Glutamatergic neuron (in vitro differentiated cells): ENCODE results near the gene SEC61A1. TPM values are rescaled to one million over a fixed set of nuclear protein-coding genes. Genes with fewer than 3 reads are reported as not detected.

ENCODE experiments used
- DNase-seq: peaks from one replicate; pipeline ENCODE4 v3.0.0; 2022
- H3K27ac Mint-ChIP-seq: one replicate; pipeline ENCODE4 v1.8.0; 2020; ENCODE audit warnings: mild to moderate bottlenecking, mixed read lengths, inconsistent platforms; ENCODE audit not compliant: unreplicated experiment
- H3K27me3 Mint-ChIP-seq: one replicate; pipeline ENCODE4 v1.8.0; 2020; ENCODE audit warnings: mild to moderate bottlenecking, moderate library complexity, mixed read lengths, inconsistent platforms; ENCODE audit not compliant: unreplicated experiment
- H3K36me3 Mint-ChIP-seq: one replicate; pipeline ENCODE4 v1.8.0; 2020; ENCODE audit warnings: mild to moderate bottlenecking, mixed read lengths, inconsistent platforms; ENCODE audit not compliant: unreplicated experiment
- H3K4me1 Mint-ChIP-seq: one replicate; pipeline ENCODE4 v1.8.0; 2020; ENCODE audit warnings: mild to moderate bottlenecking, low read depth, mixed read lengths, inconsistent platforms; ENCODE audit not compliant: unreplicated experiment
- H3K4me3 Mint-ChIP-seq: one replicate; pipeline ENCODE4 v1.8.0; 2020; ENCODE audit warnings: mild to moderate bottlenecking, mixed read lengths, inconsistent platforms; ENCODE audit not compliant: unreplicated experiment
- H3K9me3 Mint-ChIP-seq: one replicate; pipeline ENCODE4 v1.8.0; 2020; ENCODE audit warnings: mild to moderate bottlenecking, moderate library complexity, mixed read lengths, inconsistent platforms; ENCODE audit not compliant: unreplicated experiment
- total RNA-seq: library from RNA; stranded (reverse); fragmentation: NEBNext Ultra II Directional; extraction: Animal tissue kit (Norgen Biotek cat#: 25700); gene quantifications from one replicate; pipeline ENCODE4 v1.2.1, GENCODE V29; 2021; ENCODE audit not compliant: unreplicated experiment
- TF ChIP-seq, protein P1 (sequence below): fragments of 200-600 bp; sonication (generic); IDR thresholded peaks from one replicate; pipeline ENCODE4 v1.5.0; 2021; ENCODE audit not compliant: partially characterized antibody, unreplicated experiment

SEC61A1 gene
- total RNA-seq, 1 donor from 2014 or later: 201 TPM

GRCh38 chr3:128063865-128064264, 11.6 kb downstream of the SEC61A1 start:
- no peak for DNase-seq
- Mint-ChIP-seq H3K36me3 (peaks cover 35% of the 10 kb centered on the region), H3K4me3 (no peak overlapping the region)

GRCh38 chr3:128064962-128065361, 12.7 kb downstream of the SEC61A1 start:
- no peak for DNase-seq
- Mint-ChIP-seq H3K4me3 (no peak overlapping the region), H3K27ac (no peak overlapping the region), H3K27me3 (peaks cover 5% of the 10 kb centered on the region), H3K36me3 (peaks cover 35% of the 10 kb centered on the region), H3K9me3 (peaks cover 9% of the 10 kb centered on the region), H3K4me1 (peaks cover 23% of the 10 kb centered on the region)
- TF ChIP-seq, protein P1, sequence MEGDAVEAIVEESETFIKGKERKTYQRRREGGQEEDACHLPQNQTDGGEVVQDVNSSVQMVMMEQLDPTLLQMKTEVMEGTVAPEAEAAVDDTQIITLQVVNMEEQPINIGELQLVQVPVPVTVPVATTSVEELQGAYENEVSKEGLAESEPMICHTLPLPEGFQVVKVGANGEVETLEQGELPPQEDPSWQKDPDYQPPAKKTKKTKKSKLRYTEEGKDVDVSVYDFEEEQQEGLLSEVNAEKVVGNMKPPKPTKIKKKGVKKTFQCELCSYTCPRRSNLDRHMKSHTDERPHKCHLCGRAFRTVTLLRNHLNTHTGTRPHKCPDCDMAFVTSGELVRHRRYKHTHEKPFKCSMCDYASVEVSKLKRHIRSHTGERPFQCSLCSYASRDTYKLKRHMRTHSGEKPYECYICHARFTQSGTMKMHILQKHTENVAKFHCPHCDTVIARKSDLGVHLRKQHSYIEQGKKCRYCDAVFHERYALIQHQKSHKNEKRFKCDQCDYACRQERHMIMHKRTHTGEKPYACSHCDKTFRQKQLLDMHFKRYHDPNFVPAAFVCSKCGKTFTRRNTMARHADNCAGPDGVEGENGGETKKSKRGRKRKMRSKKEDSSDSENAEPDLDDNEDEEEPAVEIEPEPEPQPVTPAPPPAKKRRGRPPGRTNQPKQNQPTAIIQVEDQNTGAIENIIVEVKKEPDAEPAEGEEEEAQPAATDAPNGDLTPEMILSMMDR: no peak

More at GRCh38 chr3:128063865-128064264, 11.6 kb downstream of the SEC61A1 start:
- peaks cover 5% of the 10 kb centered on the region for H3K27me3 Mint-ChIP-seq
- peaks cover 23% of the 10 kb centered on the region for H3K4me1 Mint-ChIP-seq
- peaks cover 9% of the 10 kb centered on the region for H3K9me3 Mint-ChIP-seq
- TF ChIP-seq, protein P1: no peak
- H3K27ac Mint-ChIP-seq: no peak overlapping the region

DNA sequence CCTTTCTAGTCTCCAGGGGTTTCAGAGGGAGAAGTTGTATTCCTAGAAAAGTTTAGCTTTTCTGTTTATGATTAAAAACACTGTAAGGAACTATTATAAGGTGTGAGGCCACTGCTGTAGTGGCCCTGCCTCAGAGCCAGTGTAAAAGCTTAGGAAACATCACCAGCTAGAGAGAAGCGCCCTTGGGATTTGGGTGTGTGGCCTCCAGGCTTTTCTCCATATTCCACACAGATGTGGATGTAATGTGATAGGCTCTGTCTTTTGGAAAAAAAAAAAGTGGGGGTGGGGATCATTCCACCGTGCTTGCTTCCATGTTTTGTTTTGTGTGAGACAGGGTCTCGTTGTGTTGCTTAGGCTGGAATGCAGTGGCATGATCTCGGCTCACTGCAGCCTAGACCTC, 13.9 kb downstream of the SEC61A1 start:
- Mint-ChIP-seq H3K4me3 (peak overlapping the region; percentile 30), H3K27ac (peak overlapping the region; percentile 81), H3K27me3 (peaks cover 5% of the 10 kb centered on the region), H3K4me1 (peaks cover 23% of the 10 kb centered on the region), H3K9me3 (peaks cover 9% of the 10 kb centered on the region), H3K36me3 (peaks cover 35% of the 10 kb centered on the region)
- TF ChIP-seq, protein P1: no peak
- peak; percentile 46 for DNase-seq

- Mint-ChIP-seq H3K4me1 (peaks cover 23% of the 10 kb centered on the region), H3K27me3 (peaks cover 2% of the 10 kb centered on the region), H3K36me3 (peaks cover 32% of the 10 kb centered on the region), H3K27ac (no peak overlapping the region), H3K9me3 (peaks cover 7% of the 10 kb centered on the region), H3K4me3 (peak overlapping the region; percentile 63)
- TF ChIP-seq, protein P1: no peak
- no peak for DNase-seq
These were observed 14.4 kb downstream of the SEC61A1 start for GRCh38 chr3:128066676-128067075.

GRCh38 chr3:128067489-128067888, 15.3 kb downstream of the SEC61A1 start:
- TF ChIP-seq, protein P1: no peak
- H3K27ac Mint-ChIP-seq: peak overlapping the region; percentile 90
- H3K36me3 Mint-ChIP-seq: peaks cover 24% of the 10 kb centered on the region

More at GRCh38 chr3:128067489-128067888, 15.3 kb downstream of the SEC61A1 start:
- no peak for DNase-seq
- H3K27me3 Mint-ChIP-seq: peaks cover 2% of the 10 kb centered on the region
- H3K4me1 Mint-ChIP-seq: peaks cover 23% of the 10 kb centered on the region
- peaks cover 7% of the 10 kb centered on the region for H3K9me3 Mint-ChIP-seq
- H3K4me3 Mint-ChIP-seq: peak overlapping the region; percentile 39
